Uterine smooth muscle cell (primary cell): ENCODE results near the gene ST3GAL6. TPM values are rescaled to one million over a fixed set of nuclear protein-coding genes. Genes with fewer than 3 reads are reported as not detected.

Source experiments
- total RNA-seq: library from RNA; depleted of rRNA; stranded (reverse); fragments of >200 nt; gene quantifications from 2 replicates; pipeline ENCODE4 v1.2.3, GENCODE V29; 2014

ST3GAL6 gene, protein sequence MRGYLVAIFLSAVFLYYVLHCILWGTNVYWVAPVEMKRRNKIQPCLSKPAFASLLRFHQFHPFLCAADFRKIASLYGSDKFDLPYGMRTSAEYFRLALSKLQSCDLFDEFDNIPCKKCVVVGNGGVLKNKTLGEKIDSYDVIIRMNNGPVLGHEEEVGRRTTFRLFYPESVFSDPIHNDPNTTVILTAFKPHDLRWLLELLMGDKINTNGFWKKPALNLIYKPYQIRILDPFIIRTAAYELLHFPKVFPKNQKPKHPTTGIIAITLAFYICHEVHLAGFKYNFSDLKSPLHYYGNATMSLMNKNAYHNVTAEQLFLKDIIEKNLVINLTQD
- 4.1 and 12.9 TPM in 2 replicates for total RNA-seq

DNA sequence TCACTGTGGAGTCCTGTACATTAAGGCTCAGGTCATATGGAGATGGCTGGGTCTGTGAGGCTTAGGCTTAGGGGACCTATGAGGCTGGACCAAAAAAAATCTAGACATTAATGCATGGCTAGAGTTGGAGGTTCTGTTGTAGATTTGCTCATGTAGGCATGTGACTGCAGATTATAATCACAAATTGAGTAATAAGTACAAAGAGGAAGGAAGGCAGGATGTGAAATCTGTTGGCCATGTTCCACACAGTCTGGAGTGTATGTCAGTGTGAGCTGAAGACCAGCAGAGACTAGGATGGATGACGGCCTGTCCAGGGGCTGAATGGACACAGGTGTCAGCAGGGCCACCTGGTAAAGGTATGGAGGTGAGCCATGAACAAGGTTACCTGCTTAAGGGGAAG is at the start of gene ST3GAL6:
TSS of gene ST3GAL6 (plus strand) at position 265 of the 400 bp plus-strand sequence. CDS start 5,101 bp downstream, outside the sequence.

Other genes starting within 250 kb of the ST3GAL6 start
- gene CLDND1, start 240.4 kb upstream of the ST3GAL6 start, total RNA-seq, result 117 and 120 TPM in 2 replicates
- gene GPR15, start 231.4 kb upstream of the ST3GAL6 start, total RNA-seq, result not detected in 2 replicates
- gene CPOX, start 169.7 kb upstream of the ST3GAL6 start, total RNA-seq, result 29.6 and 31.3 TPM in 2 replicates
- 311 and 463 TPM in 2 replicates for gene DCBLD2, start 138.4 kb downstream of the ST3GAL6 start, total RNA-seq